ENCODE data around the gene NCAM1.

GRCh38 chr11:112932593-112932992 is 28.6 kb upstream of the NCAM1 start:
- TF ChIP-seq CTCF (IDR thresholded peaks at IDR 0.05; ENCODE audit: low read depth, low read length) (no peak), EZH2phosphoT487 (IDR thresholded peaks at IDR 0.05; ENCODE audit: low read depth) (no peak)
